OCI-LY7 (cell line): ENCODE measurements around the gene CCDC146. TPM values are rescaled to one million over a fixed set of nuclear protein-coding genes. Genes with fewer than 3 reads are reported as not detected.

Source experiments
- BruUV-seq: library from RNA; stranded (reverse); fragments of 400-500 nt; replicated peaks from 2 replicates; lab custom pipeline; 2021; lab: Mats Ljungman, UMichigan
- CTCF ChIA-PET: fragments of 300-600 bp; sonication (Branson Sonifier 250); formaldehyde crosslinking; loops from one replicate; lab custom pipeline; 2022; ENCODE audit warnings: antibody characterized with exemption; ENCODE audit not compliant: unreplicated experiment; lab: Charles Lee
- POLR2A ChIA-PET: fragments of 300-600 bp; sonication (Branson Sonifier 250); formaldehyde crosslinking; loops from one replicate; lab custom pipeline; 2022; ENCODE audit warnings: antibody characterized with exemption; lab: Charles Lee
- DNase-seq: peaks from one replicate; pipeline ENCODE4 v3.0.0-alpha.2; 2015; ENCODE audit warnings: low spot score
- H2AFZ ChIP-seq: fragments of 200-600 bp; sonication (generic), shearing (Covaris generic); 2 replicates; pipeline ENCODE4 v1.6.1; 2014; ENCODE audit warnings: mild to moderate bottlenecking, antibody characterized with exemption, low read length, moderate library complexity
- H3K27ac ChIP-seq: fragments of 200-600 bp; sonication (generic); 2 replicates; pipeline ENCODE4 v1.5.1; 2014; ENCODE audit warnings: mixed run types, low read depth, mild to moderate bottlenecking, moderate library complexity, low read length, inconsistent platforms; ENCODE audit not compliant: poor library complexity, severe bottlenecking
- H3K36me3 ChIP-seq: fragments of 200-600 bp; sonication (generic); 2 replicates; pipeline ENCODE4 v1.6.1; 2014; ENCODE audit warnings: mild to moderate bottlenecking, antibody characterized with exemption, low read length, moderate library complexity, mixed read lengths; ENCODE audit not compliant: insufficient read depth
- H3K4me1 ChIP-seq: fragments of 200-600 bp; sonication (generic); 2 replicates; pipeline ENCODE4 v1.5.1; 2014; ENCODE audit warnings: mild to moderate bottlenecking, low read length; ENCODE audit not compliant: insufficient read depth, poor library complexity, severe bottlenecking
- H3K4me2 ChIP-seq: fragments of 200-600 bp; sonication (generic); 2 replicates; pipeline ENCODE4 v1.6.1; 2014; ENCODE audit warnings: mild to moderate bottlenecking, low read length
- H3K4me3 ChIP-seq: fragments of 200-600 bp; sonication (generic); 2 replicates; pipeline ENCODE4 v1.5.1; 2014; ENCODE audit warnings: mild to moderate bottlenecking, low read depth, low read length; ENCODE audit not compliant: poor library complexity, severe bottlenecking
- H3K79me2 ChIP-seq: fragments of 200-600 bp; sonication (generic); 2 replicates; pipeline ENCODE4 v1.6.1; 2016; ENCODE audit warnings: low read depth, mild to moderate bottlenecking, low read length, moderate library complexity, mixed read lengths; ENCODE audit not compliant: insufficient read depth
- H3K9me2 ChIP-seq: fragments of 200-600 bp; sonication (generic); 2 replicates; pipeline ENCODE4 v1.6.1; 2016; ENCODE audit warnings: mild to moderate bottlenecking, low read length, mixed read lengths; ENCODE audit not compliant: insufficient read depth
- H3K9me3 ChIP-seq: fragments of 200-600 bp; sonication (generic); 2 replicates; pipeline ENCODE4 v1.6.1; 2014; ENCODE audit warnings: mild to moderate bottlenecking, mixed run types, low read length, mixed read lengths
- H4K20me1 ChIP-seq: fragments of 200-600 bp; sonication (generic); 2 replicates; pipeline ENCODE4 v1.6.1; 2014; ENCODE audit warnings: mild to moderate bottlenecking, antibody characterized with exemption, low read length, moderate library complexity, mixed read lengths; ENCODE audit not compliant: insufficient read depth
- CTCF ChIP-seq: fragments of 200-600 bp; sonication (generic); conservative IDR thresholded peaks from 2 replicates; pipeline ENCODE4 v1.5.1; 2014; ENCODE audit warnings: mild to moderate bottlenecking, antibody characterized with exemption, low read length, moderate library complexity, mixed read lengths
- EZH2phosphoT487 ChIP-seq: fragments of 200-600 bp; sonication (generic); IDR thresholded peaks from 2 replicates; pipeline ENCODE4 v1.6.1; 2018; ENCODE audit warnings: low read depth, borderline replicate concordance, mild to moderate bottlenecking, mixed run types, antibody characterized with exemption, low read length, moderate library complexity, mixed read lengths
- intact Hi-C: fragments of 100-400 bp; cut with micrococcal nuclease; formaldehyde crosslinking; loops from one replicate; pipeline ENCODE4 v1.10.0; 2022; ENCODE audit not compliant: unreplicated experiment
- total RNA-seq, 2 experiments: library from RNA; depleted of rRNA in 1 of 2; stranded (reverse); fragments of >200 nt in 1 of 2; shearing (Covaris generic) in 1 of 2; gene quantifications; 2 replicates each; pipeline ENCODE4 v1.2.3, GENCODE V29; 2014 to 2022

Gene CCDC146
- total RNA-seq, 2 experiments from 2014 or later: 3.0 to 3.2 TPM

DNA sequence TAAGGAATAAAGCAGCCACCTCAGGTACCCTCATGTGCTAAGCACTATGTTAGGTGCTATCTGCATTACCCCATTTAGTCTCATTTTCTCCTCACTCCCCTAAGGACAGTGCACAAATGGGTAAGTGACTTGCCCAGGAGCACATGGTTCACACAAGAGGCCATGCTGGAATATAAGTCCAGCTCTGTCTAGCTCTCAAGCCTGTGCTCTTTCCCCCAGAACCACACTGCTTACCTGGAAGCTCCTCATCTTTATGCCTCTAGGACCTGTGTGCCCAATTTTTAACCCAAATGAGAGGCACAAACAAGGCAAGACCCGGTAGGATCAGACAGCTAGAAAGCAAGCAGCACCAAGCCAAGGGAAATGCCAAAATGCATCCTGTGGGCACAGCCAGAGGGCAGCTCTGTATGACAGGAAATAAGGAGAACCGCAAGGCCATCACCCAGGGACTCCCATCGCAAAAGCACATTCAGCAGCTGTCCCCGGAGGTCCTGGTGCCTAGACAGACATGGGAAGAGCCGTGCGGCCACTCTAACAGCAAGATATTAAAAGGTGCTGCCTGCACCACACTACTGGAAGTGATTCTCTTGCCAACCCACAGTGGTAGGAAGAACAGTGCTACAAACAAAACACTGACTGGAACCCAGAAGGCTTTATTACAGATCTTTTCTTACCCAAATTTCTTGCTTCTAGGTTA lies 205.7 kb downstream of the CCDC146 start:
- H3K4me3 ChIP-seq: no peak overlapping the region

GRCh38 chr7:77328669-77329068 lies 206.3 kb downstream of the CCDC146 start:
- no peak overlapping the region for H3K4me3 ChIP-seq
- no peak for DNase-seq
- no TSS peak for BruUV-seq
- H4K20me1 ChIP-seq: no peaks in the 10 kb centered on the region
- H3K79me2 ChIP-seq: no peaks in the 10 kb centered on the region
- H3K27ac ChIP-seq: no peak overlapping the region
- peaks cover 10% of the 10 kb centered on the region for H3K4me1 ChIP-seq
- POLR2A ChIA-PET: interaction anchor here (0.6 to 0.7 kb wide), 2 partner anchors 18 to 80 kb away, joined by 3 read pairs; no protein-coding TSS in a partner anchor
- intact Hi-C loops: no loop called here
- no peaks in the 10 kb centered on the region for H3K9me2 ChIP-seq
- no peak overlapping the region for H2AFZ ChIP-seq
- no peaks in the 10 kb centered on the region for H3K9me3 ChIP-seq
- TF ChIP-seq CTCF (no peak), EZH2phosphoT487 (no peak)
- no peak overlapping the region for H3K4me2 ChIP-seq
- CTCF ChIA-PET: no interaction called here
- H3K36me3 ChIP-seq: no peaks in the 10 kb centered on the region

More for the DNA sequence above, 205.7 kb downstream of the CCDC146 start:
- no peaks in the 10 kb centered on the region for H4K20me1 ChIP-seq
- CTCF ChIA-PET: no interaction called here
- POLR2A ChIA-PET: interaction anchor here (0.6 to 0.7 kb wide), 2 partner anchors 19 to 80 kb away, joined by 3 read pairs; no protein-coding TSS in a partner anchor
- TF ChIP-seq EZH2phosphoT487 (no peak), CTCF (no peak)
- H2AFZ ChIP-seq: no peak overlapping the region
- peaks cover 10% of the 10 kb centered on the region for H3K4me1 ChIP-seq
- no peaks in the 10 kb centered on the region for H3K36me3 ChIP-seq
- no peak for DNase-seq
- H3K79me2 ChIP-seq: no peaks in the 10 kb centered on the region
- H3K4me2 ChIP-seq: no peak overlapping the region; the same call in 1 of the 2 replicates
- H3K9me3 ChIP-seq: no peaks in the 10 kb centered on the region
- BruUV-seq: no TSS peak
- intact Hi-C loops: no loop called here
- no peaks in the 10 kb centered on the region for H3K9me2 ChIP-seq
- H3K27ac ChIP-seq: no peak overlapping the region

GRCh38 chr7:77329466-77330168 lies 207.2 kb downstream of the CCDC146 start:
- Histone ChIP-seq H3K9me2 (no peaks in the 10 kb centered on the region), H3K79me2 (no peaks in the 10 kb centered on the region), H3K27ac (no peak overlapping the region), H3K36me3 (no peaks in the 10 kb centered on the region), H3K9me3 (no peaks in the 10 kb centered on the region), H4K20me1 (no peaks in the 10 kb centered on the region), H3K4me2 (no peak overlapping the region), H3K4me3 (no peak overlapping the region), H2AFZ (peak overlapping the region; percentile 65), H3K4me1 (peaks cover 10% of the 10 kb centered on the region)
- DNase-seq: no peak
- POLR2A ChIA-PET: no interaction called here
- BruUV-seq: no TSS peak
- intact Hi-C loops: loop anchor here (2.0 kb wide), 1 partner anchor 207 kb away; the partner anchor contains the start of gene CCDC146
- TF ChIP-seq EZH2phosphoT487 (no peak), CTCF (no peak)
- CTCF ChIA-PET: no interaction called here
